ENCODE measurements around the gene KRAS.

DNA sequence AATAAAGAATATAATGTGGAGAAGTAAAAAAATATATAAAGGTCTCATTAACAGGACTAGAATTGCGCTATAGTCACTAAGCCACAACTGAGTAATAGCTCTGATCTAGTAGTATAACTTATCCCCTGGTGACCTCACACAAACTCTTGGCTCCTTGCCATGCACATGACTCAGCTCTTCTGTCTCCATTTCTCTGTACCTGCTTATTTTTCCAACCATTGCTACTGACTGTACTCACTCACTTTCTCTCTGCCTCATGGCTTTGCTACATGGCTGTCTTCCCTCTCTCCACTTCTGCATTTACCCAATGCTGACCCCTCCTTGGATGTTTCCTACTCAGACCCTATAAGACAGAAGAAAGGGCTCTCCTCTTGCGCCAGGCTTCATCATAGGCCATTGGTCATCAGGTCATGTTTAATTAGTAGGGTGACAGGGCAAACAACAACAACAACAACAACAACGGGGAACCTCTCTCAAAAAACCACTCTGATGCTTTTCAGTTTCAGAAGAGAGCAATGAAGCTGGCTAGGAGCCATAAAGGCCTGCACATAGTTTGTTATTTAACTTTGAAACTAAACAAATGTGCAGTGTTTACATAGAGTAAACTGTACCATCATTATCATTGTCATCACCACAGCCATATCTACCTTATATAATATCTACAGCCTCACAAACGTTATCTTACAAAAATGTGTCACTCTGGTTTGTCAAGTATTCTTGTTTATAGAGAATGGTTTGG, 25.6 kb upstream of the KRAS start:
- TF ChIP-seq, protein P1, sequence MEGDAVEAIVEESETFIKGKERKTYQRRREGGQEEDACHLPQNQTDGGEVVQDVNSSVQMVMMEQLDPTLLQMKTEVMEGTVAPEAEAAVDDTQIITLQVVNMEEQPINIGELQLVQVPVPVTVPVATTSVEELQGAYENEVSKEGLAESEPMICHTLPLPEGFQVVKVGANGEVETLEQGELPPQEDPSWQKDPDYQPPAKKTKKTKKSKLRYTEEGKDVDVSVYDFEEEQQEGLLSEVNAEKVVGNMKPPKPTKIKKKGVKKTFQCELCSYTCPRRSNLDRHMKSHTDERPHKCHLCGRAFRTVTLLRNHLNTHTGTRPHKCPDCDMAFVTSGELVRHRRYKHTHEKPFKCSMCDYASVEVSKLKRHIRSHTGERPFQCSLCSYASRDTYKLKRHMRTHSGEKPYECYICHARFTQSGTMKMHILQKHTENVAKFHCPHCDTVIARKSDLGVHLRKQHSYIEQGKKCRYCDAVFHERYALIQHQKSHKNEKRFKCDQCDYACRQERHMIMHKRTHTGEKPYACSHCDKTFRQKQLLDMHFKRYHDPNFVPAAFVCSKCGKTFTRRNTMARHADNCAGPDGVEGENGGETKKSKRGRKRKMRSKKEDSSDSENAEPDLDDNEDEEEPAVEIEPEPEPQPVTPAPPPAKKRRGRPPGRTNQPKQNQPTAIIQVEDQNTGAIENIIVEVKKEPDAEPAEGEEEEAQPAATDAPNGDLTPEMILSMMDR (IDR thresholded peaks at IDR 0.05; ENCODE audit: low read depth, low read length) = no peak
- TF ChIP-seq EZH2phosphoT487 (IDR thresholded peaks at IDR 0.05; ENCODE audit: low read depth) = no peak
